Activated T-helper 1 cell treated with Interleukin-2 at 50 U/mL for 16 hours (primary cell): ENCODE measurements around the gene OBP2A.
"Not testable (repeated sequence)": the region's sequence is repeated elsewhere in the genome, so short reads cannot be mapped to it uniquely, and the experiment has no call there.

ENCODE experiments used
- DNase-seq: peaks from one replicate; pipeline ENCODE4 v3.0.0-alpha.2; 2020; ENCODE audit warnings: low read depth

Gene OBP2A

DNA sequence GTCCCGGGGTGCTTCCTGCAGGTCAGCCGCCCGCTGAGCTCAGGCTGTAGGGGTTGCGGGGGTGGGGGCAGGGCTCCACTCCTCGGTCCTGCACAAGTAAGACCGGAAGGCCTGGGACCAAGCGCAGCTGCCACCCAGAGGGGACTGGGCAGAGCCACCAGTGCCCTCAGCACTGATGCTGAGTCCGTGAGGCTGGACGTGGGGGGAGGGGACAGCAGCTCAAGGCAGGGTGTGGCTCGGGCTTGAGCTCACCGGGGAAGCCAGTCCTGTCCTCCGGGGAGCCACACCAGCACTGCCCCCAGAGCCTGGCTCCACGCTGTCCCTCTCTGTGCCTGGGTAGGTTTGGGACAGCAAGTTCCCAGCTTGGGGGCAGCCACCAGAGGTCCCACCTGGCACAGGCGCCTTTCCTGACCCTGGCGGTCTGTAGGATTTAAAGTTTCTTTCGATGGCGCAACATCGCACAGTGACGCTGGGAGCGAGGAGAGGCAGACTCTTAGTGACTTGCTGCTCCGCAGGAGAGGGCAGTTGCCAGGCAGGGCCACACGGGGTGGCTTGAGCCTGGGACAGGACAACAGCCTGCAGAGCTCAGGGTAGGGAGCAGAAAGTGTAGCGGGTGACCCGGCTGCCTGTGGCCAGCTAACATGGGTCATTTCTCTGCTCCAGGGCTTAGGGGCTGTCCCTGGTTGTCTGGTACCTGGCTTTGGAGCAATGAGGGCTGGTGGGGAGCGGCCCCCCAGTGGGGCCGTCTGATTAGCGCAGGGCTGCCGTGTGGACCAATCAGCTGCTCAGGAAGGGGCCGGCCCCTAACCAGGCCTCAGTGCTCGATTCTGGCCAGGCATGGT is 19.0 kb upstream of the OBP2A start:
- no peak for DNase-seq

GRCh38 chr9:135528842-135529435 is 17.0 kb upstream of the OBP2A start:
- DNase-seq = not testable (repeated sequence)

DNA sequence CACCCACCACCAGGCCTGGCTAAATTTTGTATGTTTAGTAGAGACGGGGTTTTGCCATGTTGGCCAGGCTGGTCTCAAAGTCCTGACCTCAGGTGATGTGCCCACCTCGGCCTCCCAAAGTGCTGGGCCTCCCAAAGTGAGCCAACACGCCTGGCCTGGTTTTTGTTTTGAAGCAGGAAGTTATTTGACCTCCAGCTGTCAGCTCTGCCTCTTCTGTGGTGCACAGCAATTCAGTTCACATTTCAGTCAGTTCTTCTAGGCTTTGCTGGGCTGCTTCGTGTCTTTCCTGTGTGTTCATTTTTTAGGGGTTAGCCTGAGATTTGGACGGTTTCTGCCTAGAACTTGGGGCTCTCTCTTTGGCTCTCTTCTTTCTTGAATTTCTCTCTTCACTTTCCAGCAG is 15.8 kb upstream of the OBP2A start:
- DNase-seq = no peak

DNA sequence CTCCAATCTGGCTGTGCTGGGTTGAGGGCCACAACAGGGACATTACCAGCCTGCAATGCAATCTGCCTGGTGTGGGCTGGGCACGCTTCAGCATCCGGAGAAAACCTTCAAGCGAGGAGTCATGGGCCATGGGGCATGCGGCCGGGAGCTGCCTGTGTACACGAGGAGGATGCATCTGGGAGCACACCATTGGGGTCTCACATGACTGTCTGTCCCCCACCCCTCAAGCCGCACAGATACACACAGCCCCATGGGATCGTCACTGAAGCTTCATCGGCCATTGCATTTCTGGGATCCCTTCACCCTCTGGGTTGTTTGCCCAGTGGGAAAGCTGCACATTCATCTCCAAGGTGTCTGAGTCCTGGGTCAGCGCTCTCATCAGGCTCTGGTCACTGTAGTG is 14.8 kb upstream of the OBP2A start:
- DNase-seq = no peak

- no peak for DNase-seq
Observed at GRCh38 chr9:135533113-135533512, 12.8 kb upstream of the OBP2A start.

DNA sequence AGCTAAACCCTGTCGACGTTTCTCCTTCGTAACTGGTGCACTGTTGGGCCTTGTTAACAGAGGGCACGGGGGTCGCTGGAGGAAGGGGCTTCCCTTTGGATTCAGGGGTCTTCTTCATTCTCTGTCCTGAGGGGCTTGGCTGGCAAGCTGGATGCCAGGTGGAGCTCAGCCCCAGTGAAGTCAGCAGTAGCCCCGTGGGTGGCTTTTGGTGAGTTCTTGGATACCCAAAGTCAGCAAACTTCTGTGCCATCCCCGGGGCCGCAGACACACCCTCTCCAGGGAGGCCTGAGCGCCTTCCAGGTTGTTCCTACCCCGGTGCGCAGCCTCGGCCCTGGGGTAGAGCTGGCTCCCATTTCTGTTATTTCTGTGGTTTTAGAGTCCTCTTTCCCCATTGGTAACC is 12.3 kb upstream of the OBP2A start:
- no peak for DNase-seq

DNA sequence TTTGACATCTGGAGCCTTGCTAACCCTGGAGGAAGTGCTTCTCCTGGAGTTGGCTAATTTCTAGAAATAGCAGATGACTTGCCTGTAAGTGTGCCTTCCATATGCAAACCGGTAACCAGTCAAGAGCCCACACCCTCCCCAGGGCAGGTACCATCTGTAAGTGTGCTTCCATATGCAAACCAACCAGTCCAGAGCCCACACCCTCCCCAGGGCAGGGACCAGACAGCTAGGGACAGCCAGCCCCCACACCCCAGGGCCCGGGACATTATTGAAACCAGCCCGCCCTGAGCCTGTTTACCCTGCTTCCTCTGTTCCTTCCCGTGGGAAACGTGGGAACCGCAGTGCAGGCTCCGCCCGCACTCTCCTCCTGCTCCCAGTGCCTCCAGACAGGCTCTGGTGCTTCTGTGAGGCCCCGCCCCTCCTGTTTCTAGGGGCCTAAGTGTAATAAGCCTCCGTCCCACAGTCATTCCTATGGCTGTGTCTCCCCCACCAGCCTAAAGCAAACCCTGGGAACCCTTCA is 11.7 kb upstream of the OBP2A start:
- DNase-seq = not testable (repeated sequence)

- not testable (repeated sequence) for DNase-seq
Observed at GRCh38 chr9:135534826-135535225, 11.1 kb upstream of the OBP2A start.

DNA sequence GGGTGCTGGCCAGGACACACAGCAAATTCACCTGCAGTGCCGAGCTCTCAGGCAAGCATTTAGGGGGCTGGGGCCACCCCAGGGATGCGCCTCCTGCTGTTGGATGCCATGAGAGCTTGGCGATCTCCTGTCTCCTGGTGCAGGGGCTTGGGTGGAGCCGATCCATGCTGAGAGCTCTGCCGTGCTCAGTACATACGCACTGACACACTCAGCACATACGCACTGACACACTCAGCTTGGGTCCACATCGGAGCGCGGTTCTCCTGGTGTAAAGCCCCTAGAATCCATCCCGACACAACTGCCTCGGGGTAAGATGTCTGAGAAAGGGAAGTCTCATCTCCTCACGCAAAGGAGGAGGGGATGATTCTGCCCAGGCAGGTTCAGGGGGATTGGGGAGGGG is 10.3 kb upstream of the OBP2A start:
- not testable (repeated sequence) for DNase-seq

DNA sequence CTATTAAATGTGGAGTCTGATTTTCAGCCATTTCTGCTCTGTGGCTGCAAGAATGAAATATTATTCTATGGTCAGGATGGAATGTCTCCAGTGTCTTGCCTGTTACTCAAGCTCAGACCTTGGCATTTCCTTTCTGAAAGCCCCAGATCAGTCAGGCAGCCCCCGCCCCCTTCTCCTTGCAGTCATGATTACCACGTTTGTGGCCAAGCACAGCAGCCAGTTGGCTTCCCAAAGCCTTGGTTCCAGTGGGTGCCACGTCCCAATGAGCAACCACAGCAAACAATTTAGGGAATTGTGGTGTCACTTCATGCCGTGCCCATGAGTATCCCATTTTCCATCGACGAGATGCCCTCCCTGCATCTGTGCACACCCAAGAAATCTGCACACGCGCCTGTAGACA is 9.7 kb upstream of the OBP2A start:
- DNase-seq = no peak

DNA sequence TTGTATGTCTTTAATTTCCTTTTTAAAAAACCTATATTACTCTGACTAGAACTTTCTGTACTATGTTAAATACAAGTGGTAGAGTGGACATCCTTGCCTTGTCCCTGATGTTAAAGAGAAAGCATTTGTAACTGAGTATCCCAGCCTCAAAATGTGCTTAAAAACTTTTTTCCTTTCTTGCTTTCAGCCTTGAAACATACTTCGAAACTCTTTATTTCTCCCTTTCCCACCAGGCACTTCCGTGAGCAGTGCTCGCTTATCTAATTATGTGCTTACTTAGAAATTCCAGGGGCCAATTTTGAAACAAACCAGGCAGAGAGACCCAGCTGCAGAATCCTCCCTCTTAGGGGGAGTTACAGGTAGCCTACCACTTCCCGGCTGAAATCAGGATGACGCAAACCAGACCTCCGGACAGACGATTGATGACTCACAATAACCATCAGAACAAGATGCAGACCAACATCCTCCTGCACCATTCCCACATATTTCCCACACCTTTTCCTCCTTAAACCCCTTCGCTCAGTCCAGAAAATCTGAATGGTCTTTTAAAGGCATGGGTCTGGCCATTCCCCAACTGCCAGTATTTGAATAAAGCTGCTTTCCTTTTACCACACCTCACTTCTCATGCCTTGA is 2.5 kb upstream of the OBP2A start:
- not testable (repeated sequence) for DNase-seq

DNA sequence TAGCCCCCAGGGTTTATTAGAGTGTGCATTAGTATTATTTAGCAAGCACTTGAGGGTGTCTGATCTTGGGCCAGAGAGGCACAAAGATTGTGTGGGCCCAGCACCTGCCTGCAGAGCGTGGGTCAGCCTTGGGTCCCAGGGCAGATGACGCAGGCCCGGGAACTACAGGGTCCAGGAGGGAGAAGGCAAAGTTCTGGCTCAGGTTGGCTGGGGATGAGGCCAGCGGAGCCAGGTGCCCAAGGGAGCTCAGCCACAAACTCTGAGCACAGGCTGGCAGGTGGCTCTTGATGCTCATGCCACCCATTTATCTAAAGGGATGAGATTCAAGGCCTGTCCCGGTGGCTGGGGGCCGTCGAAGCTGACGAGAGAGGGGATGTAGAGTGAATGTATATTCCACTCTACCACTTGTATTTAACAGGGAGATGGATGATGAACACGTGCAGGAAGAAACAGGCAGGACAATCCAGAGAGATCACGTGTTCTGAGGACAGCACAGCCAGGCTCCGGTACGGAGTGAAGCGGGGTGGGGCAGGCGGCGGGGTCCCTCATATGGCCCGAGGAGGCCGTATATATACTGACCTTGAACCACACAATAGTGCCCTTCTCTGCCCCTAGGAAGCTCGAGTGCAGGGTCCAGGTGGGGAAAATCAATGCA is 818 bp upstream of the OBP2A start:
- DNase-seq = no peak

DNA sequence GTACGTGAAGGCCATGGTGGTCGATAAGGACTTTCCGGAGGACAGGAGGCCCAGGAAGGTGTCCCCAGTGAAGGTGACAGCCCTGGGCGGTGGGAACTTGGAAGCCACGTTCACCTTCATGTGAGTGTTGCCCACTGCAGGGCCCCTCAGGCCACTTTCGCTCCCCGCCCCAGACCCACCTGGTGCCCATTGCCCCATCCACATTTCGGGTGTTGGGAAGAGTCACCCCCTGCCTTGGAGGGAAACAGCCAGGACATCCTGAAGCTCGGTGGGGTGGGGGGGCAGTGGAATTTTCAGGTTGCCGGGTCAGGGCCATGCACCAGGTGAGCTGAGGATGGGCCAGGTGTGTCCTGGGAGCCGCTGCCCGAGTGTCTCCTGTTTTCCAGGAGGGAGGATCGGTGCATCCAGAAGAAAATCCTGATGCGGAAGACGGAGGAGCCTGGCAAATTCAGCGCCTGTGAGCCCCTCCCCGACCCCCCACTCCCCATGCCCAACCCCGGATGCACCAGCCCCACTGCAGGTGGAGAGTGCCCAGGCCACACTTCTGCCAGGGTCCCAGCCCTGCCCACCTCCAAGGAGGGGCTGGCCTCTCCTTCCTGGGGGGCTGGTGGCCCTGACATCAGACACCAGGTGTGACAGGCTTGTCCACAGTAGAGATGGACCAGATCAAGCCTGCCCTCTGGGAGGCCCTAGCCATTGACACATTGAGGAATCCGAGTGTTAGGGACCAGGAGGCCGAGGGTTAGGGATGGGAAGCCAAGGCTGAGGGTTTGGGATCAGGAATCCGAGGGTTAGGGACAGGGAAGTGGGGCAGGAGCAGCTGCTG is 1.1 kb downstream of the OBP2A start:
- not testable (repeated sequence) for DNase-seq

- no peak for DNase-seq
Observed at GRCh38 chr9:135547756-135548736, 2.1 kb downstream of the OBP2A start.

GRCh38 chr9:135549478-135550343 is 3.8 kb downstream of the OBP2A start:
- DNase-seq = not testable (repeated sequence)

GRCh38 chr9:135550344-135550918 is 4.5 kb downstream of the OBP2A start:
- no peak for DNase-seq

- DNase-seq = no peak
Observed at GRCh38 chr9:135551031-135551430, 5.1 kb downstream of the OBP2A start.

GRCh38 chr9:135551456-135551855 is 5.5 kb downstream of the OBP2A start:
- DNase-seq = no peak
